ENCODE data around the gene PEX7.
A peak's percentile ranks its signal among the peaks of the same experiment; 100 is the strongest.
"Not testable (repeated sequence)": the region's sequence is repeated elsewhere in the genome, so short reads cannot be mapped to it uniquely, and the experiment has no call there.

Gene PEX7

DNA sequence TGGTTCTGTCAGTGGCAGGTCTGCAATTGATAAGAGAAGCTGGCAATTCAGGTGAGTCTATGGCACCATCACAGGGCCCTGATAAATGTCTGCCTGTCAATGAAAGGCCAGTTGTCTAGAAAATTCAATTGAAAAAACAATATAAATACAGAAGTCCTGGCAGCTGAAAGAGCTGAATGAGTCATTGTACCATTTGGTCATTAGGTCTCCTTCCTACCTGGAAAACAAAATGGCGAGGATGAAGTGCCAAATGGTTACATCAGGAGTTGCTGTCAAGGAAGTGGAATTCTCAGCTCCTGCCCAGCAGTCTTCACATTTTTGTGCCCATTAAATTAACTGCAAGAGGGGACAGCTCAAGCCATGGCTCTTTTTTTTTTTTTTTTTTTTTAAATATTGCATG, 37.7 kb downstream of the PEX7 start:
- DNase-seq (ENCODE audit: low read depth, low spot score) = no peak
- in situ Hi-C loops (cut with HindIII; ENCODE audit: low sequenced_read_pairs) = no loop called here
- H3K4me3 ChIP-seq (ENCODE audit: low read depth, low read length) = no peak overlapping the region
- TF ChIP-seq, protein P1, sequence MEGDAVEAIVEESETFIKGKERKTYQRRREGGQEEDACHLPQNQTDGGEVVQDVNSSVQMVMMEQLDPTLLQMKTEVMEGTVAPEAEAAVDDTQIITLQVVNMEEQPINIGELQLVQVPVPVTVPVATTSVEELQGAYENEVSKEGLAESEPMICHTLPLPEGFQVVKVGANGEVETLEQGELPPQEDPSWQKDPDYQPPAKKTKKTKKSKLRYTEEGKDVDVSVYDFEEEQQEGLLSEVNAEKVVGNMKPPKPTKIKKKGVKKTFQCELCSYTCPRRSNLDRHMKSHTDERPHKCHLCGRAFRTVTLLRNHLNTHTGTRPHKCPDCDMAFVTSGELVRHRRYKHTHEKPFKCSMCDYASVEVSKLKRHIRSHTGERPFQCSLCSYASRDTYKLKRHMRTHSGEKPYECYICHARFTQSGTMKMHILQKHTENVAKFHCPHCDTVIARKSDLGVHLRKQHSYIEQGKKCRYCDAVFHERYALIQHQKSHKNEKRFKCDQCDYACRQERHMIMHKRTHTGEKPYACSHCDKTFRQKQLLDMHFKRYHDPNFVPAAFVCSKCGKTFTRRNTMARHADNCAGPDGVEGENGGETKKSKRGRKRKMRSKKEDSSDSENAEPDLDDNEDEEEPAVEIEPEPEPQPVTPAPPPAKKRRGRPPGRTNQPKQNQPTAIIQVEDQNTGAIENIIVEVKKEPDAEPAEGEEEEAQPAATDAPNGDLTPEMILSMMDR (IDR thresholded peaks at IDR 0.05; ENCODE audit: low read depth, low read length) = no peak

- in situ Hi-C loops (cut with HindIII; ENCODE audit: low sequenced_read_pairs) = no loop called here
- H3K4me3 ChIP-seq (ENCODE audit: low read depth, low read length) = no peak overlapping the region
- TF ChIP-seq, protein P1 (IDR thresholded peaks at IDR 0.05; ENCODE audit: low read depth, low read length) = no peak
- no peak for DNase-seq (ENCODE audit: low read depth, low spot score)
These were observed 40.3 kb downstream of the PEX7 start for GRCh38 chr6:136862662-136863061.

DNA sequence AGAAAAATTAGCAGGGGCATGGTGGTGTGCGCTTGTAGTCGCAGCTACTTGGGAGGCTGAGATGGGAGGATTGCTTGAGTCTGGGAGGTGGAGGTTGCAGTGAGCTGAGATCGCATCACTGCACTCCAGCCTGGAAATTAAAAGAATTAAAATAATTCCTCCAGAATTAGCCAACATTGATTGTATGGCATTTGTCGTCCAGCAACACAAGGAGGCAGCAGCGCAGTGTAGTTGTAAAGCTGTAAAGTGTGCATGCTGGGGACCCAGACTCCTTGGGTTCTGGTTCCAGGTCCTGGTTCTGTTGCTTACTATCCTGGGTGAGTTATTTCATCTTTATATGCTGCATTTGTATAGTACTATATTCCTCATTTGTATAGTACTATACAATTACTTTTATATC, 41.4 kb downstream of the PEX7 start:
- in situ Hi-C loops (cut with HindIII; ENCODE audit: low sequenced_read_pairs) = no loop called here

DNA sequence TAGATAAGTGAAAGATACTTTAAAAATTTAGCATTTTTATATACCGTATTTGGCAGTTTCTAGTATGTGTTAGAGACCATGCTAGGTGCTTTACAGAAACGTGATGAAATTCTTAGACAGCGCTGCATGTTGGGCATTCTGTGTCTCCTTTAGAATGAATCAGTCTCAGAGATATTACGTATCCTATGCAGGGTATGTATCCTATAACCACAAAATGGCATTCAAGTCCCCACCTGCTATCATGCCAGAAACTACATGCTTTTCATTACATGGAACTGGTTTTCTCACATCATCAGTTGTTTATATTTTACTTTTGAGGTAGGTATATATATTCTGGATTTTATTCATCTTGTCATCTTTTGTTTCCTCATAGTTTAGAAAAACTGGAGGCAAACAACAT, 42.3 kb downstream of the PEX7 start:
- in situ Hi-C loops (cut with HindIII; ENCODE audit: low sequenced_read_pairs) = no loop called here
- TF ChIP-seq, protein P1 (IDR thresholded peaks at IDR 0.05; ENCODE audit: low read depth, low read length) = no peak
- DNase-seq (ENCODE audit: low read depth, low spot score) = no peak

More for the DNA sequence above, 41.4 kb downstream of the PEX7 start:
- TF ChIP-seq, protein P1 (IDR thresholded peaks at IDR 0.05; ENCODE audit: low read depth, low read length) = no peak
- no peak overlapping the region for H3K4me3 ChIP-seq (ENCODE audit: low read depth, low read length)
- no peak for DNase-seq (ENCODE audit: low read depth, low spot score)

DNA sequence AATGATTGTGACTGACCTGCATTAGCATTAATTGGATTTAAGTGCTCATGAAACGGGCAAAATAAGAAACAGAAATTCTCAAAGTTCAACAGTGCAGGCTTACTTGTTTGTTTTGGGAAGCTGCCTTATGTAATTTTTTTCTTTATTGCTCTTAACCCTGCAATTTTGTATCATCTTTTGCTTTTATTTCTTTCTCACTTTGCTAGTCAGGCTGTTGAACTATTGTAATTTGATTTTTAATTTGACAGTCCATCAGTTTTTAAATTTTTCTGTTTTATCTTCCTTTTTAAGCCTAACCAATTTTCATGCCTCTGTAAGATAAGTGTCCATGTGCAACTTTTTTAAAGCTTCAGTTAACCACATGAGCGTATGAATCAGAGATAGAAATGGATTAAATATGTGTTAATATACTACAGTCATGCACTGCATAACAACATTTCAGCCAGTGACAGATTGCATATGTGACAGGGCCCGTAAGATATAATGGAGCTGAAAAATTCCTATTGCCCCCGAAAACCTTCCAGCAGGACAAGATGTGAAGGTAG, 44.6 kb downstream of the PEX7 start:
- no peak for DNase-seq (ENCODE audit: low read depth, low spot score)
- in situ Hi-C loops (cut with HindIII; ENCODE audit: low sequenced_read_pairs) = no loop called here
- TF ChIP-seq, protein P1 (IDR thresholded peaks at IDR 0.05; ENCODE audit: low read depth, low read length) = no peak
- no peak overlapping the region for H3K4me3 ChIP-seq (ENCODE audit: low read depth, low read length)

More for the DNA sequence above, 42.3 kb downstream of the PEX7 start:
- H3K4me3 ChIP-seq (ENCODE audit: low read depth, low read length) = no peak overlapping the region

DNA sequence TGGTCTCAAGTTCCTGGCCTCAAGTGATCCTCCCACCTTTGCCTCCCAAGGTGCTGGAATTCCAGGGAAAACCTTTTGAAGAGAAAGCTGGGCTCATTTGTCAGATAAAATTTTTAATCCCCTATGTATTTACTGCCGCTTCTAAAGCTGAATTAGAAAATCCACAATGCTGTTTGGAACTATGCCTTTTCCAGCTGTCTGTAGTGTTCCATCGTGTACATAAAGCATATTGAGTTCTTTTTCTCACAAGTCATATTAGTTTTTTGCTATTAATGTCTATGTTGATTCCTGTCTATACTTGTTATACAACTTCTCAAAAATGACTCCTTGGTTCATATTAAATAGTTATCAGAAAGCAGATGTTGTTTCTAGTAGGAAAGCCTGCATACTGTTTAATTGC, 47.1 kb downstream of the PEX7 start:
- no peak overlapping the region for H3K4me3 ChIP-seq (ENCODE audit: low read depth, low read length)
- no peak for DNase-seq (ENCODE audit: low read depth, low spot score)
- TF ChIP-seq, protein P1 (IDR thresholded peaks at IDR 0.05; ENCODE audit: low read depth, low read length) = no peak
- in situ Hi-C loops (cut with HindIII; ENCODE audit: low sequenced_read_pairs) = no loop called here

DNA sequence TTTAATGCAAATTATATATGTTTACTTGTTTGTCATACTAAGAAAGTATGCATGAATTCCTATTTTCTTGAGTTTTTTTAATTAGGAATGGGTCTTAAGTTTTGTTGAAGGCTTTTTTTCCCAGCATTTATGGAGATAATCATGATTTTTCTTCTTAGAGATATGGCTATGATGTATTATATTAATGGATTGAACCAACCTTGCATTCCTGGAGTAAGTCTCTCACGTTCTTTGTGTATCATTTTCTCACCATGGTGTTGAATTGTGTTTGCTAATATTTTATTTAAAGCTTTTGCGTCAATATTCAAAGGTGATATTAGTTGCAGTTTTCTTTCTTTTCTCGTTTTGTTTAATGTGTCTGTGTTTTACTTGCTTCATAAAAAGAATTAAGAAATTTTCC, 51.4 kb downstream of the PEX7 start:
- no peak overlapping the region for H3K4me3 ChIP-seq (ENCODE audit: low read depth, low read length)
- TF ChIP-seq, protein P1 (IDR thresholded peaks at IDR 0.05; ENCODE audit: low read depth, low read length) = no peak
- peak; percentile 32 for DNase-seq (ENCODE audit: low read depth, low spot score)
- in situ Hi-C loops (cut with HindIII; ENCODE audit: low sequenced_read_pairs) = no loop called here

DNA sequence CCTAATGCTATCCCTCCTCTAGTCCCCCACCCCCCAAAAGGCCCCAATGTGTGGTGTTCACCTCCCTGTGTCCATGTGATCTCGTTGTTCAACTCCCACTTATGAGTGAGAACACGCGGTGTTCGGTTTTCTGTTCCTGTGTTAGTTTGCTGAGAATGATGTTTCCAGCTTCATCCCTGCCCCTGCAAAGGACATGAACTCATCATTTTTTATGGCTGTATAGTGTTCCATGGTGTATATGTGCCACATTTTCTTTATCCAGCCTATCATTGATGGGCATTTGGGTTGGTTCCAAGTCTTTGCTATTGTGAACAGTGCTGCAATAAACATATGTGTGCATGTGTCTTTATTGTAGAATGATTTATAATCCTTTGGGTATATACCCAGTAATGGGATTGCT, 54.1 kb downstream of the PEX7 start:
- in situ Hi-C loops (cut with HindIII; ENCODE audit: low sequenced_read_pairs); H3K4me3 ChIP-seq (ENCODE audit: low read depth, low read length); DNase-seq (ENCODE audit: low read depth, low spot score): not testable (repeated sequence)
